Mucosa of stomach (tissue), 1 donor: ENCODE data around the gene GOLGB1.

Experiments used
- H3K27me3 ChIP-seq: one replicate; pipeline ENCODE4 v1.7.0; 2013; ENCODE audit warnings: mild to moderate bottlenecking, low read length; ENCODE audit not compliant: control insufficient read depth, insufficient read depth
- H3K36me3 ChIP-seq: one replicate; pipeline ENCODE4 v1.7.0; 2013; ENCODE audit warnings: low read length; ENCODE audit not compliant: control insufficient read depth, insufficient read depth
- H3K4me1 ChIP-seq: one replicate; pipeline ENCODE4 v1.7.0; 2013; ENCODE audit warnings: mild to moderate bottlenecking, low read length; ENCODE audit not compliant: control insufficient read depth, insufficient read depth
- H3K4me3 ChIP-seq: one replicate; pipeline ENCODE4 v1.7.0; 2013; ENCODE audit warnings: low read length
- H3K9ac ChIP-seq: one replicate; pipeline ENCODE4 v1.7.0; 2013; ENCODE audit warnings: mild to moderate bottlenecking, low read length, moderate library complexity
- H3K9me3 ChIP-seq: one replicate; pipeline ENCODE4 v1.7.0; 2013; ENCODE audit warnings: mild to moderate bottlenecking, low read length, moderate library complexity; ENCODE audit not compliant: control insufficient read depth
- donor health status: Pancreatic carcinoma.

Gene GOLGB1

GRCh38 chr3:121648219-121648958, 101.2 kb downstream of the GOLGB1 start:
- Histone ChIP-seq H3K9ac (no peak overlapping the region), H3K36me3 (no peaks in the 10 kb centered on the region), H3K27me3 (no peaks in the 10 kb centered on the region), H3K4me3 (no peak overlapping the region), H3K9me3 (no peaks in the 10 kb centered on the region), H3K4me1 (no peaks in the 10 kb centered on the region)

DNA sequence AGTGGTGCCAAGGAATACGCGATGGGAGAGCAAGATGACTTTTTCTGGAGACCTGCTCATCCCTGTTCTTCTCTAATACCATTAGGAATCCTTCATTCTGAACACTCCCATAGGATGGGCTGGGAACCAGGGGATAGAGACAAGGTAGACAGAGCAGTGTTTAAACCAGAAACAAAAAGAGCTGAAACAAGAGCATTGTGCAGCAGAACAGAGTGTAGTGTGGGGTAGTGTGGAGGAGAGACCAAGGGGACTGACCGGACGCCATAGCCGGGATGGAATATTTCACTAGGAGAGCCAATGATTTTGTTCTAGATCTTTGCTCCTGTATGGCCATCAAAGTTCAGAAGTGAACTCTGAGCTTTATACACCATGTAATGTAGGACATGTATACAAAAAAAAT, 104.5 kb downstream of the GOLGB1 start:
- Histone ChIP-seq H3K9me3 (no peaks in the 10 kb centered on the region), H3K9ac (no peak overlapping the region), H3K4me1 (no peaks in the 10 kb centered on the region), H3K4me3 (no peak overlapping the region), H3K36me3 (no peaks in the 10 kb centered on the region), H3K27me3 (no peaks in the 10 kb centered on the region)

DNA sequence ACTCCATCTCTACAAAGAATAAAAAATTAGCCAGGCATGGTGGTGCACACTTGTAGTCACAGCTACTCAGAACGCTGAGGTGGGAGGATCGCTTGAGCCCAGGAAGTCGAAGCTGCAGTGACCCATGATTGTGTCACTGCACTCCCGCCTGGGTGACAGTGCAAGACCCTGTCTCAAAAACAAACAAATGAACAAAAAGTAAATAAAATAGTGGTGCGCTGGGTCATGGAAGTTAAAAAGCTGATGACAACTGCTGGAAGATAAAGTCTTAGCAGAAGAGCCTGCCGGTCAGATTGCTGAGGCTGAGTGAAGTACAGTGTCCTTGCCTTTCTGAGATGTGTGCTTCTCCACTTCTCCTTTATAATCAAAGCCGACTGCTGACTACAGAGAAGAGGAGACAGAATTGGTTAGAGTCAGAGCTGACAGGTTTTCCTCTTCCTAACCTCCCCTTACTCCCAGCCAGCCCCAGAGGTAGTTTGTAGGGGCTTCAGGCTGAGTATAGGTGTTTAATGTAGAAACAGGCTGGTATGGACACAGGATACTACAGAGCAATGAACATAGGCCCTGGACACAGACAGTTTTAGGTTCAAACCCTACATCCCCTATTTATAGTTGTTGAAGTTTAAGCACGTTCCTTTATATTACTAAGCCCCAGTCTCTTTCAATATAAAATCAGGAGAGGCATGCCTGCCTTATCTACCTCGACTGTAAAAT, 106.8 kb downstream of the GOLGB1 start:
- Histone ChIP-seq H3K4me1 (no peaks in the 10 kb centered on the region), H3K9ac (no peak overlapping the region), H3K36me3 (no peaks in the 10 kb centered on the region), H3K4me3 (no peak overlapping the region), H3K27me3 (no peaks in the 10 kb centered on the region), H3K9me3 (no peaks in the 10 kb centered on the region)

DNA sequence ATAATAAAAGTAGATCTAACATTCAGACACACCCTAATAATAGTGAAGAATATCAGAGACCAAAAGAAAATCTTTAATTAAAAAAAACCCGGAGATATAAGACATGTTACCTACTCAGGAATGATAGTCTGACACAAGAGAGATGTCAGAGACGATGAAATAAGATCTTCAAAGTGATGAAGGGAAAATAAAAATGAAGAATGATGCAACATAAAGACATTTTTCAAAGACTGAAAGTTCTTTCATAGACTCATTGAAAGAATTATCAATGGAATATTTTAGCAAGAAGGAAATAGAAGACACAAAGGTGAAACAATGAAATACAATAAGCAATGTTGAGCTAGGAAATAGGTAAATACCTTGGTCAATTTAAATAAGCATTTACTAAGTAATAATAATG, 108.4 kb downstream of the GOLGB1 start:
- Histone ChIP-seq H3K27me3 (no peaks in the 10 kb centered on the region), H3K9ac (no peak overlapping the region), H3K4me1 (no peaks in the 10 kb centered on the region), H3K4me3 (no peak overlapping the region), H3K9me3 (no peaks in the 10 kb centered on the region), H3K36me3 (no peaks in the 10 kb centered on the region)

DNA sequence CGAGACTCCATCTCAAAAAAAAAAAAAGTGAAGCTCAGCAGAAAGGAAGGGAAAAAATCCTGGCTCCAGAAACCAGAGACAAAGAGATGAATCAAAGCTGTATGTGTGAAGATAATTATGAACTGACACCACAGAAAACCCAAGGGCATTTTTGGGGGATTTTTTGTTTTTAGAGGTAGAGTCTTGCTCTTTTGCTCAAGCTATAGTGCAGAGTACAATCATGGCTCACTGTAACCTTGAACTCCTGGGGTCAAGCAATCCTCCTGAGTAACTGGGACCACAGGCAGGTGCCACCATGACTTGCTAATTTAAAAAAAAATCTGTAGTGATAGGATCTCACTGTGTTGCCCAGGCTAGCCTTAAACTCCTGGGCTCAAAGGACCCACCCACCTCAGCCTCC, 111.6 kb downstream of the GOLGB1 start:
- Histone ChIP-seq H3K9me3 (no peaks in the 10 kb centered on the region), H3K4me1 (no peaks in the 10 kb centered on the region), H3K4me3 (no peak overlapping the region), H3K36me3 (no peaks in the 10 kb centered on the region), H3K27me3 (no peaks in the 10 kb centered on the region), H3K9ac (no peak overlapping the region)

- Histone ChIP-seq H3K27me3 (no peaks in the 10 kb centered on the region), H3K4me1 (no peaks in the 10 kb centered on the region), H3K4me3 (no peak overlapping the region), H3K36me3 (no peaks in the 10 kb centered on the region), H3K9ac (no peak overlapping the region), H3K9me3 (no peaks in the 10 kb centered on the region)
Observed at GRCh38 chr3:121630355-121630754, 119.2 kb downstream of the GOLGB1 start.

GRCh38 chr3:121629601-121630000, 119.9 kb downstream of the GOLGB1 start:
- Histone ChIP-seq H3K4me1 (no peaks in the 10 kb centered on the region), H3K4me3 (no peak overlapping the region), H3K36me3 (no peaks in the 10 kb centered on the region), H3K9me3 (no peaks in the 10 kb centered on the region), H3K9ac (no peak overlapping the region), H3K27me3 (no peaks in the 10 kb centered on the region)

- no peaks in the 10 kb centered on the region for H3K4me1 ChIP-seq
- H3K4me3 ChIP-seq, result no peak overlapping the region
- H3K27me3 ChIP-seq, result no peaks in the 10 kb centered on the region
- H3K36me3 ChIP-seq, result no peaks in the 10 kb centered on the region
- H3K9ac ChIP-seq, result no peak overlapping the region
- no peaks in the 10 kb centered on the region for H3K9me3 ChIP-seq
Observed at GRCh38 chr3:121627622-121628021, 121.9 kb downstream of the GOLGB1 start.

GRCh38 chr3:121627211-121627610, 122.3 kb downstream of the GOLGB1 start:
- Histone ChIP-seq H3K36me3 (no peaks in the 10 kb centered on the region), H3K27me3 (no peaks in the 10 kb centered on the region), H3K4me3 (no peak overlapping the region), H3K4me1 (no peaks in the 10 kb centered on the region), H3K9ac (no peak overlapping the region), H3K9me3 (no peaks in the 10 kb centered on the region)

GRCh38 chr3:121626495-121626894, 123.0 kb downstream of the GOLGB1 start:
- no peak overlapping the region for H3K9ac ChIP-seq
- no peaks in the 10 kb centered on the region for H3K27me3 ChIP-seq
- H3K36me3 ChIP-seq, result no peaks in the 10 kb centered on the region
- no peaks in the 10 kb centered on the region for H3K4me1 ChIP-seq
- H3K4me3 ChIP-seq, result no peak overlapping the region
- H3K9me3 ChIP-seq, result no peaks in the 10 kb centered on the region

- Histone ChIP-seq H3K36me3 (no peaks in the 10 kb centered on the region), H3K9me3 (no peaks in the 10 kb centered on the region), H3K9ac (no peak overlapping the region), H3K4me3 (no peak overlapping the region), H3K27me3 (no peaks in the 10 kb centered on the region), H3K4me1 (no peaks in the 10 kb centered on the region)
Observed at GRCh38 chr3:121624147-121624899, 125.2 kb downstream of the GOLGB1 start.

DNA sequence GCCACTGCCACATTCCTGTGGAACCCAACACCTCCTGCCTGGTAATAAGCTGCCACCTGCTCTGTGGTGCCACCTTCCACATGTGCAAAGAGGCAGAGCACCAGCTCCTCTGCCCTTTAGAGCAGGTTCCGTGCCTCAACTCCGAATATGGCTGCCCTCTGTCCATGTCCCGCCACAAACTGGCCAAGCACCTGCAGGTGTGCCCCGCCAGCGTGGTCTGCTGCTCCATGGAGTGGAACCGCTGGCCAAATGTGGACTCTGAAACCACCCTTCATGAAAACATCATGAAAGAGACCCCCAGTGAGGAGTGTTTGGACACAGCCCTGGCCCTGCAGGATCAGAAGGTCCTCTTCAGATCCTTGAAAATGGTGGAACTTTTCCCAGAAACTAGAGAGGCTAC, 128.1 kb downstream of the GOLGB1 start:
- no peak overlapping the region for H3K4me3 ChIP-seq

More for the DNA sequence above, 128.1 kb downstream of the GOLGB1 start:
- H3K9me3 ChIP-seq, result no peaks in the 10 kb centered on the region
- no peaks in the 10 kb centered on the region for H3K36me3 ChIP-seq
- no peaks in the 10 kb centered on the region for H3K4me1 ChIP-seq
- H3K9ac ChIP-seq, result no peak overlapping the region
- H3K27me3 ChIP-seq, result no peaks in the 10 kb centered on the region
